ENCODE results near the gene DOC2A. TPM values are rescaled to one million over a fixed set of nuclear protein-coding genes. Genes with fewer than 3 reads are reported as not detected.

The DOC2A gene
- total and polyA plus RNA-seq, 4 donors = 0.09 to 0.22 (median 0.17) TPM; not detected in 1

DNA sequence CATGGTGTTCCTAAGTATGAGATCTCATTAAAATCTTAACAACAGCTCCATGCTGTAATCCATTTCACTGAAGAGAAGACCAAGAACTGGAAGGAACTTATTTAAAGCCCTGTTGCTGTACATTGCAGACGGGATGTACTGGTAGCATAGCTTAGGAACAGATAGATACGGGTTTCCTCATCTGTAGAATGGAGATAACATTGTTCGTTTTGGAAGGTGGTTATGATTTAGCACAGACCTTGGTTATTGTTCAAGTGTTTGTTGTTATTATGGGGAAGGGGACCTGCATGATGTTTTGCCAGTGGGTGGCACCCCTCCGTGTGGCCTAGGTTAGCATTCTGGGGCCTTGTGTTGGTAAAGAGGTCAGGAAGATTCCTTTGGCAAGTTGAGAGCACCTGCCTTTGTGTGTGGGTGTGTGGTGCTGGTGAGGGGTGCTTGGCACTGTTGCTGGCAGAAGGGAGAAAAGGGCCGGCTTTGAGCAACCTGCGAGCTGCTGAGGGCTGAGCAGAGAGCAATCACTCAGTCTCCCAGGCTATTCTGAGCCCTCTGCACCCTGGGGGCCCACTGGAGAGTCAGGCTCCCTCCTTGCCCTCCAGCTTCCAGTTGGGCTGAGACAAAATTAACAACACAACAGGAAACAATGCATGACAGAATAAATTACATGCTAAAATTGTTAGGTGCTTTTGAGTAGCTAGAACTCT lies 34.9 kb downstream of the DOC2A start (continued):
- TF ChIP-seq TAF1 (conservative IDR thresholded peaks at IDR 0.05) (no peak), RAD21 (IDR thresholded peaks at IDR 0.05) (no peak)

DNA sequence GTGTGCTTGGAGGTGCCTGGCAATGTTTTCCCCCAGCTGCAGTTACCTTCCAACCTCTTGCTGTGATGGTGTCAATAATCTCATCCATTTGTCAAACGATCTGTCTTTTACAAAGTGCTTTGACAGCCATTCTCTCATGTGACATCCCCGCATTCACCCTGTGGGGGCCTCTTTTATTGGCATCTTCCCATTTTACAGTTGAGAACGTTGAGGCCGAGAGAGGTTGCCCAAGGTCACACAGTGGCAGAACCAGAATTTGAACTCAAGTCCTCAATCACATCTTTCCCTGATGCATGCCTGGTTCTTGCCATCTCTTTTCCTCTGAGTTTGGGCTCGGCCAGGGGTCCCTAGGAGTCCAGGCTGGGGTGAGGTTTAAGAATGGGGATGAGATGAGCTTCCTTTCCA lies 35.7 kb downstream of the DOC2A start:
- peaks cover 3 to 29% (median 20%) of the 10 kb centered on the region in 4 donors for H3K36me3 ChIP-seq (ENCODE audit: control insufficient read depth in 4 of 4, insufficient read depth in 3 of 4, low read depth in 1 of 4, low read length in 3 of 4)
- H3K9ac ChIP-seq (ENCODE audit: low read depth in 1 of 2, low read length in 2 of 2) = peak overlapping the region in 1 of 2 donors; percentile 74
- TF ChIP-seq JUND (IDR thresholded peaks at IDR 0.05) = no peak
- TF ChIP-seq EGR1 (IDR thresholded peaks at IDR 0.05; ENCODE audit: low read depth in 2 of 2) = no peak
- no peak for TF ChIP-seq SP1 (IDR thresholded peaks at IDR 0.05)
- TF ChIP-seq FOXA1 (IDR thresholded peaks at IDR 0.05) = no peak
- no peak for TF ChIP-seq NR2F2 (IDR thresholded peaks at IDR 0.05)
- TF ChIP-seq, protein P1, sequence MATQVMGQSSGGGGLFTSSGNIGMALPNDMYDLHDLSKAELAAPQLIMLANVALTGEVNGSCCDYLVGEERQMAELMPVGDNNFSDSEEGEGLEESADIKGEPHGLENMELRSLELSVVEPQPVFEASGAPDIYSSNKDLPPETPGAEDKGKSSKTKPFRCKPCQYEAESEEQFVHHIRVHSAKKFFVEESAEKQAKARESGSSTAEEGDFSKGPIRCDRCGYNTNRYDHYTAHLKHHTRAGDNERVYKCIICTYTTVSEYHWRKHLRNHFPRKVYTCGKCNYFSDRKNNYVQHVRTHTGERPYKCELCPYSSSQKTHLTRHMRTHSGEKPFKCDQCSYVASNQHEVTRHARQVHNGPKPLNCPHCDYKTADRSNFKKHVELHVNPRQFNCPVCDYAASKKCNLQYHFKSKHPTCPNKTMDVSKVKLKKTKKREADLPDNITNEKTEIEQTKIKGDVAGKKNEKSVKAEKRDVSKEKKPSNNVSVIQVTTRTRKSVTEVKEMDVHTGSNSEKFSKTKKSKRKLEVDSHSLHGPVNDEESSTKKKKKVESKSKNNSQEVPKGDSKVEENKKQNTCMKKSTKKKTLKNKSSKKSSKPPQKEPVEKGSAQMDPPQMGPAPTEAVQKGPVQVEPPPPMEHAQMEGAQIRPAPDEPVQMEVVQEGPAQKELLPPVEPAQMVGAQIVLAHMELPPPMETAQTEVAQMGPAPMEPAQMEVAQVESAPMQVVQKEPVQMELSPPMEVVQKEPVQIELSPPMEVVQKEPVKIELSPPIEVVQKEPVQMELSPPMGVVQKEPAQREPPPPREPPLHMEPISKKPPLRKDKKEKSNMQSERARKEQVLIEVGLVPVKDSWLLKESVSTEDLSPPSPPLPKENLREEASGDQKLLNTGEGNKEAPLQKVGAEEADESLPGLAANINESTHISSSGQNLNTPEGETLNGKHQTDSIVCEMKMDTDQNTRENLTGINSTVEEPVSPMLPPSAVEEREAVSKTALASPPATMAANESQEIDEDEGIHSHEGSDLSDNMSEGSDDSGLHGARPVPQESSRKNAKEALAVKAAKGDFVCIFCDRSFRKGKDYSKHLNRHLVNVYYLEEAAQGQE (IDR thresholded peaks at IDR 0.05) = no peak
- TF ChIP-seq, protein P2, sequence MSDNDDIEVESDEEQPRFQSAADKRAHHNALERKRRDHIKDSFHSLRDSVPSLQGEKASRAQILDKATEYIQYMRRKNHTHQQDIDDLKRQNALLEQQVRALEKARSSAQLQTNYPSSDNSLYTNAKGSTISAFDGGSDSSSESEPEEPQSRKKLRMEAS (IDR thresholded peaks at IDR 0.05) = no peak
- no peak for TF ChIP-seq RXRA (IDR thresholded peaks at IDR 0.05)
- TF ChIP-seq TAF1 (conservative IDR thresholded peaks at IDR 0.05) = no peak
- TF ChIP-seq, protein P3, sequence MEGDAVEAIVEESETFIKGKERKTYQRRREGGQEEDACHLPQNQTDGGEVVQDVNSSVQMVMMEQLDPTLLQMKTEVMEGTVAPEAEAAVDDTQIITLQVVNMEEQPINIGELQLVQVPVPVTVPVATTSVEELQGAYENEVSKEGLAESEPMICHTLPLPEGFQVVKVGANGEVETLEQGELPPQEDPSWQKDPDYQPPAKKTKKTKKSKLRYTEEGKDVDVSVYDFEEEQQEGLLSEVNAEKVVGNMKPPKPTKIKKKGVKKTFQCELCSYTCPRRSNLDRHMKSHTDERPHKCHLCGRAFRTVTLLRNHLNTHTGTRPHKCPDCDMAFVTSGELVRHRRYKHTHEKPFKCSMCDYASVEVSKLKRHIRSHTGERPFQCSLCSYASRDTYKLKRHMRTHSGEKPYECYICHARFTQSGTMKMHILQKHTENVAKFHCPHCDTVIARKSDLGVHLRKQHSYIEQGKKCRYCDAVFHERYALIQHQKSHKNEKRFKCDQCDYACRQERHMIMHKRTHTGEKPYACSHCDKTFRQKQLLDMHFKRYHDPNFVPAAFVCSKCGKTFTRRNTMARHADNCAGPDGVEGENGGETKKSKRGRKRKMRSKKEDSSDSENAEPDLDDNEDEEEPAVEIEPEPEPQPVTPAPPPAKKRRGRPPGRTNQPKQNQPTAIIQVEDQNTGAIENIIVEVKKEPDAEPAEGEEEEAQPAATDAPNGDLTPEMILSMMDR (IDR thresholded peaks at IDR 0.05; ENCODE audit: low read depth, low read length, missing input control) = no peak
- TF ChIP-seq RAD21 (IDR thresholded peaks at IDR 0.05) = no peak
- no peak for TF ChIP-seq HNF4G (IDR thresholded peaks at IDR 0.05)
- no peak for TF ChIP-seq ATF3 (IDR thresholded peaks at IDR 0.05)
- TF ChIP-seq HNF4A (conservative IDR thresholded peaks at IDR 0.05) = no peak
- TF ChIP-seq, protein P4, sequence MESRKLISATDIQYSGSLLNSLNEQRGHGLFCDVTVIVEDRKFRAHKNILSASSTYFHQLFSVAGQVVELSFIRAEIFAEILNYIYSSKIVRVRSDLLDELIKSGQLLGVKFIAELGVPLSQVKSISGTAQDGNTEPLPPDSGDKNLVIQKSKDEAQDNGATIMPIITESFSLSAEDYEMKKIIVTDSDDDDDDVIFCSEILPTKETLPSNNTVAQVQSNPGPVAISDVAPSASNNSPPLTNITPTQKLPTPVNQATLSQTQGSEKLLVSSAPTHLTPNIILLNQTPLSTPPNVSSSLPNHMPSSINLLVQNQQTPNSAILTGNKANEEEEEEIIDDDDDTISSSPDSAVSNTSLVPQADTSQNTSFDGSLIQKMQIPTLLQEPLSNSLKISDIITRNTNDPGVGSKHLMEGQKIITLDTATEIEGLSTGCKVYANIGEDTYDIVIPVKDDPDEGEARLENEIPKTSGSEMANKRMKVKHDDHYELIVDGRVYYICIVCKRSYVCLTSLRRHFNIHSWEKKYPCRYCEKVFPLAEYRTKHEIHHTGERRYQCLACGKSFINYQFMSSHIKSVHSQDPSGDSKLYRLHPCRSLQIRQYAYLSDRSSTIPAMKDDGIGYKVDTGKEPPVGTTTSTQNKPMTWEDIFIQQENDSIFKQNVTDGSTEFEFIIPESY (IDR thresholded peaks at IDR 0.05) = no peak
- peak overlapping the region in 1 of 2 donors; percentile 69 for H3K27ac ChIP-seq (ENCODE audit: low read depth in 1 of 2, low read length in 2 of 2)
- no peak for DNase-seq (ENCODE audit: low spot score)
- peaks cover 3 to 30% (median 24%) of the 10 kb centered on the region in 4 donors for H3K4me1 ChIP-seq (ENCODE audit: control insufficient read depth in 4 of 4, insufficient read depth in 4 of 4, low read length in 3 of 4)
- H3K27me3 ChIP-seq (ENCODE audit: control insufficient read depth in 4 of 4, insufficient read depth in 4 of 4, low read length in 3 of 4) = no peaks in the 10 kb centered on the region
- no peaks in the 10 kb centered on the region for H3K9me3 ChIP-seq (ENCODE audit: control insufficient read depth in 4 of 4, low read length in 3 of 4)
- 67% methylated on average over 5 of the region's 5 CpGs for WGBS
- H3K4me3 ChIP-seq (ENCODE audit: low read depth in 1 of 3, low read length in 3 of 3) = peak overlapping the region; percentile 67 to 87 (median 81)
